Upper lobe of left lung (tissue), 6 donors: Measurements from ENCODE around the gene CHAT. TPM values are rescaled to one million over a fixed set of nuclear protein-coding genes. Genes with fewer than 3 reads are reported as not detected.
A peak's percentile ranks its signal among the peaks of the same experiment; 100 is the strongest.

Experiments
- ATAC-seq, 2 donors: fragments of 200-7000 bp; cut with Tn5 transposase; one replicate each; pipeline ENCODE4 v1.9.1; 2022; ENCODE audit warnings: mild to moderate bottlenecking in 2 of 2, moderate library complexity in 2 of 2; ENCODE audit not compliant: low FRiP score in 2 of 2
- DNase-seq, 2 donors: peaks; one replicate each; pipeline ENCODE4 v3.0.0-alpha.2; 2019 to 2020
- H3K27ac ChIP-seq, 4 donors: fragments of 200-600 bp; sonication (generic); one replicate each; pipeline ENCODE4 v1.5.1; 2016 to 2019
- H3K27me3 ChIP-seq, 4 donors: fragments of 200-600 bp; sonication (generic); one replicate each; pipeline ENCODE4 v1.5.1; 2017 to 2019
- H3K36me3 ChIP-seq, 4 donors: fragments of 200-600 bp; sonication (generic); one replicate each; pipeline ENCODE4 v1.5.1; 2016 to 2019
- H3K4me1 ChIP-seq, 4 donors: fragments of 200-600 bp; sonication (generic); one replicate each; pipeline ENCODE4 v1.5.1; 2018 to 2019
- H3K4me3 ChIP-seq, 4 donors: fragments of 200-600 bp; sonication (generic); one replicate each; pipeline ENCODE4 v1.5.1; 2017 to 2019; ENCODE audit warnings: mild to moderate bottlenecking in 2 of 4, moderate library complexity in 1 of 4
- H3K9me3 ChIP-seq, 4 donors: fragments of 200-600 bp; sonication (generic); one replicate each; pipeline ENCODE4 v1.5.1; 2018 to 2019
- EP300 ChIP-seq, 4 donors: sonication (generic); formaldehyde crosslinking; IDR thresholded peaks; one replicate each; pipeline ENCODE4 v1.5.1; 2017; ENCODE audit warnings: antibody characterized with exemption in 4 of 4, control low read depth in 2 of 4
- POLR2A ChIP-seq, 4 donors: fragments of 450-650 bp; IDR thresholded peaks; one replicate each; pipeline ENCODE4 v1.5.1; 2016 to 2017; ENCODE audit warnings: antibody characterized with exemption in 4 of 4, mild to moderate bottlenecking in 2 of 4
- POLR2AphosphoS5 ChIP-seq, 2 donors: sonication (generic); formaldehyde crosslinking; IDR thresholded peaks; one replicate each; pipeline ENCODE4 v1.5.1; 2017; ENCODE audit warnings: antibody characterized with exemption in 2 of 2
- WGBS, 2 donors: methylation state at CpG; one replicate each; pipeline ENCODE4 v1.1.5; 2017 to 2018; 5-methylcytosine and 5-hydroxymethylcytosine counted together
- total RNA-seq, 6 donors: library from RNA; depleted of rRNA in 4 of 6; stranded (reverse); fragments of >200 nt in 4 of 6; gene quantifications; one replicate each; pipeline versions ENCODE4 v1.1.0 to v1.2.1, GENCODE V29; 2016 to 2021
- TF ChIP-seq, protein P1 (sequence below), 6 experiments: fragments of 450-650 bp in 4 of 6; fragments of 200-600 bp in 2 of 6; sonication (generic) in 2 of 6; IDR thresholded peaks; one replicate each; pipeline ENCODE4 v1.5.1; 2016 to 2019; ENCODE audit warnings: antibody characterized with exemption in 6 of 6
- donor health status: DM: no; HTN: no; CAD: no; lungs with moderate emphysema.
- donor health status: DM: no; HTN: yes; CAD: no; lungs with severe emphysema.

CHAT gene
- total RNA-seq, 6 donors from 2014 or later = not detected

DNA sequence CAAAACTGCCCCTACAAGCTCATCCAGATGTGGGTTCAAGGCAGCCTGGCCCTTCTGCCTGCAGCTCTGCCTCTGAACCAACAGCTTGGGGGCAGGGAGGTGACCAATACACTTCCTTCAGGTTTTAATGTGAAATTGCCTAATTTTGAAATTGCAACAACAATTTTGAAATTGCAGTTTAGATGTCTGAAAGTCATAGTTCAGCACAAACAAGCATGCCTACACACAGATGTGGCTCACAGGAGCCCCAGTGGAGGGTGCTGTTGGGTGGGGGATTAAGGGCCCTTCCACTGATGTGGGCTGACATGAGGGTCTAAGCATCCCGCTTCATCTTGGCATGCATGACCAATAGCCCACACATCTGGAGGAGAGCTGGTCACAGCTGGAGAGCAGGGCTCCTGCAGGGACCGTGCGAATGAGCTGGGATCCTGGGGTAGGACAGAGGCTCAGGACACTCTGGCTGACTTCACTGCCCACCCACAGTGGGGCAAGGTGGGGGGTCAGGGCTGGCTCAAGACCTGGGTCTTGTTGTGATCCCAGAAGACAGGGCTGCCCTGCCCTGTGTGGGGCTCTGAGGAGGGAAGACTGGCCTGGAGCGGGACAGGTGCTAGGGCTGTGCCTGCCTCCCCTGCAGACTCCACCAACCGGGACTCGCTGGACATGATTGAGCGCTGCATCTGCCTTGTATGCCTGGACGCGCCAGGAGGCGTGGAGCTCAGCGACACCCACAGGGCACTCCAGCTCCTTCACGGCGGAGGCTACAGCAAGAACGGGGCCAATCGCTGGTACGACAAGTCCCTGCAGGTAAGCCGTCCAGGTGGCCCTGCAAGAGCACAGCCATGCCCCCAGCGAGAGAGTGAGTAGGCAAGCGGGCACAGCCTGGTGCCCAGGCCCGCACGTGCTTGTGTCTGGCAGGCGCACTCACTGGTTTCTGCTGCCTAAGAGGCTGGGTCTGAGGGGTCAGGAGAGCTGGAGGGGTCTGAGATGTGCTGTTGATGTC lies 32.3 kb downstream of the CHAT start:
- ATAC-seq = no peak
- no peaks in the 10 kb centered on the region for H3K9me3 ChIP-seq
- no peaks in the 10 kb centered on the region for H3K36me3 ChIP-seq
- H3K27ac ChIP-seq = no peak overlapping the region
- no peak overlapping the region for H3K4me3 ChIP-seq
- no peaks in the 10 kb centered on the region for H3K27me3 ChIP-seq
- TF ChIP-seq, protein P1, sequence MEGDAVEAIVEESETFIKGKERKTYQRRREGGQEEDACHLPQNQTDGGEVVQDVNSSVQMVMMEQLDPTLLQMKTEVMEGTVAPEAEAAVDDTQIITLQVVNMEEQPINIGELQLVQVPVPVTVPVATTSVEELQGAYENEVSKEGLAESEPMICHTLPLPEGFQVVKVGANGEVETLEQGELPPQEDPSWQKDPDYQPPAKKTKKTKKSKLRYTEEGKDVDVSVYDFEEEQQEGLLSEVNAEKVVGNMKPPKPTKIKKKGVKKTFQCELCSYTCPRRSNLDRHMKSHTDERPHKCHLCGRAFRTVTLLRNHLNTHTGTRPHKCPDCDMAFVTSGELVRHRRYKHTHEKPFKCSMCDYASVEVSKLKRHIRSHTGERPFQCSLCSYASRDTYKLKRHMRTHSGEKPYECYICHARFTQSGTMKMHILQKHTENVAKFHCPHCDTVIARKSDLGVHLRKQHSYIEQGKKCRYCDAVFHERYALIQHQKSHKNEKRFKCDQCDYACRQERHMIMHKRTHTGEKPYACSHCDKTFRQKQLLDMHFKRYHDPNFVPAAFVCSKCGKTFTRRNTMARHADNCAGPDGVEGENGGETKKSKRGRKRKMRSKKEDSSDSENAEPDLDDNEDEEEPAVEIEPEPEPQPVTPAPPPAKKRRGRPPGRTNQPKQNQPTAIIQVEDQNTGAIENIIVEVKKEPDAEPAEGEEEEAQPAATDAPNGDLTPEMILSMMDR (IDR thresholded peaks at IDR 0.05) = no peak
- TF ChIP-seq POLR2A (IDR thresholded peaks at IDR 0.05) (no peak), EP300 (IDR thresholded peaks at IDR 0.05) (no peak), POLR2AphosphoS5 (IDR thresholded peaks at IDR 0.05) (no peak)
- DNase-seq = peak in 1 of 2 donors; percentile 69
- no peaks in the 10 kb centered on the region for H3K4me1 ChIP-seq
- WGBS, 2 donors = 89 to 90% methylated on average over 12 to 18 of the region's 22 CpGs

DNA sequence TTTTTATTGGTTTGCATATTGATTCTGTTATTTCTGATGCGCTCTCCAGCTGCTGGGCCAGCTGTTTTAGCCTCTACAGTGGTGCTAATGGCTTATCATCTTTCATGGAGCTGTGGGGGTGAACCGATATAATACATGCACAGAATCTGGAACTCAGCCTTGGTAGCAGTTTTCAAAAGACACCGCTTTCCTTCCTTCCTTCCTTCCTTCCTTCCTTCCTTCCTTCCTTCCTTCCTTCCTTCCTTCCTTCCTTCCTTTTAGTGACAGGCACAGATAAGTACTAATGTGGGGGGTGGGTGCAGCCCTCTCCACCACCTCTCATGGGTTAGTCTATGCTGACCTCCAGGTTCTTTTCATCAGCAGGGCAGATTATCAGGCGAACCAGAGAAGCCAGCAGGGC lies 33.7 kb downstream of the CHAT start:
- ATAC-seq (no peak), DNase-seq (no peak)
- H3K27me3 ChIP-seq = no peaks in the 10 kb centered on the region
- no peak overlapping the region for H3K4me3 ChIP-seq
- H3K9me3 ChIP-seq = no peaks in the 10 kb centered on the region
- H3K27ac ChIP-seq = no peak overlapping the region
- no peaks in the 10 kb centered on the region for H3K4me1 ChIP-seq
- 76 to 78% methylated on average over 4 of the region's 4 CpGs for WGBS, 2 donors
- no peaks in the 10 kb centered on the region for H3K36me3 ChIP-seq
- TF ChIP-seq, protein P1 (IDR thresholded peaks at IDR 0.05) = no peak
- no peak for TF ChIP-seq EP300 (IDR thresholded peaks at IDR 0.05)
- TF ChIP-seq POLR2AphosphoS5 (IDR thresholded peaks at IDR 0.05) = no peak
- no peak for TF ChIP-seq POLR2A (IDR thresholded peaks at IDR 0.05)

DNA sequence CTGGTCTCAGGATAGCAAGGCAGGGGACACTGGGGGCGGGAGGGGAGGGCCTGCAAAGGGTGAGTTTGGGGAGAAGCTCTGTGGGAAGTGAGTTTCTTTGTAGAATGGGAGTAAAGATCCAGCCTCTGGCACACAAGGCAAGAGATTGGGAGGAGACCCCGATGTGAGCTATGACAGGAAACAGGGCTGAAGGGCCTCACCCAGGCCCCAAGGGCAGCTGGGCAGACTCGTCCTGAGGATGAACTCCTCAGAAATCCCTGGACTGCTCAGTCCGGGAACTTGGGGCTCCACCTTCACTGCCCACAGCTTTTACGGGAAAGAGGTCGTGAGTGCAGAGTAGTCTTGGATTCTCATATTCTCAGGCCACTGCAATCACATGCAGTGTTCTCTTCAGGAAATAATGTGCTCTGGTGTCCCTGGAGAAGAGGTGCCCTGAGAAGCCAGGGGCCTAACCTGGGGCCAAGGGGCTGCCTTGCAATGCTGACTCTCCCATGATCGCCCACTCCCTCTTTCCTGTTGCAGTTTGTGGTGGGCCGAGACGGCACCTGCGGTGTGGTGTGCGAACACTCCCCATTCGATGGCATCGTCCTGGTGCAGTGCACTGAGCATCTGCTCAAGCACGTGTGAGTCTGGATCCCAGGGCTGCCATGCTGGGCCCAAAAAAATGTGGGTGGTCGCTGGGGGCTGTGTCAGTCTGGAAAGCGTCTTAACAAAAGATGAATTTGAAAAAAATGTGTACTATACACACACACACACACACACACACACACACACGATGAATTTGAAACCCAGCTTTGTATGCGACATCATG lies 34.4 kb downstream of the CHAT start:
- H3K9me3 ChIP-seq = no peaks in the 10 kb centered on the region
- H3K36me3 ChIP-seq = no peaks in the 10 kb centered on the region
- TF ChIP-seq POLR2A (IDR thresholded peaks at IDR 0.05) = no peak
- TF ChIP-seq EP300 (IDR thresholded peaks at IDR 0.05) = no peak
- TF ChIP-seq POLR2AphosphoS5 (IDR thresholded peaks at IDR 0.05) = no peak
- TF ChIP-seq, protein P1 (IDR thresholded peaks at IDR 0.05) = no peak
- 76% methylated on average over 14 to 18 of the region's 18 CpGs for WGBS, 2 donors
- DNase-seq (no peak), ATAC-seq (no peak)
- H3K4me1 ChIP-seq = no peaks in the 10 kb centered on the region
- no peak overlapping the region for H3K27ac ChIP-seq
- H3K27me3 ChIP-seq = no peaks in the 10 kb centered on the region
- no peak overlapping the region for H3K4me3 ChIP-seq

DNA sequence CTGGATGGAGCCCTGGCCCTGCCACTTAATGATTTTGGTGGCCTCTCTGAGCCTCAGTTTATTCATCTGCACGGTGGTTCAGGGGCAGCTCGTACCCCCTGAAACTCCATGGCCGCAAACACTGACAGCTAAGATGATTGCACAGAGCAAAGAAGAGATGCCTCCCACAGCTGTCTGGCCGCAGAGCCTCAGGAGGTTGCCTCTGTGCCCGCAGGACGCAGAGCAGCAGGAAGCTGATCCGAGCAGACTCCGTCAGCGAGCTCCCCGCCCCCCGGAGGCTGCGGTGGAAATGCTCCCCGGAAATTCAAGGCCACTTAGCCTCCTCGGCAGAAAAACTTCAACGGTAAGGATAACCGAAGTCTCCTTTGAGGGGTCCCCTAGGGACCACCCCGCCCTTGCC lies 35.5 kb downstream of the CHAT start:
- no peak for ATAC-seq
- 17 to 23% methylated on average over 13 to 16 of the region's 17 CpGs for WGBS, 2 donors

More for the DNA sequence above, 35.5 kb downstream of the CHAT start:
- H3K36me3 ChIP-seq = no peaks in the 10 kb centered on the region
- H3K27me3 ChIP-seq = no peaks in the 10 kb centered on the region
- H3K9me3 ChIP-seq = no peaks in the 10 kb centered on the region
- DNase-seq = no peak
- no peak overlapping the region for H3K27ac ChIP-seq
- no peak overlapping the region for H3K4me3 ChIP-seq
- no peaks in the 10 kb centered on the region for H3K4me1 ChIP-seq
- TF ChIP-seq POLR2A (IDR thresholded peaks at IDR 0.05) = no peak
- no peak for TF ChIP-seq EP300 (IDR thresholded peaks at IDR 0.05)
- TF ChIP-seq POLR2AphosphoS5 (IDR thresholded peaks at IDR 0.05) = no peak
- TF ChIP-seq, protein P1 (IDR thresholded peaks at IDR 0.05) = no peak
